ENCODE data around the gene CUL4A. TPM values are rescaled to one million over a fixed set of nuclear protein-coding genes. Genes with fewer than 3 reads are reported as not detected.

CUL4A gene
- total and polyA plus RNA-seq, 9 of the 15 experiments (the other 6 are each of a cell fraction or from before 2014, with no cell fraction given), result 21.1 to 92.0 (median 63.2) TPM

DNA sequence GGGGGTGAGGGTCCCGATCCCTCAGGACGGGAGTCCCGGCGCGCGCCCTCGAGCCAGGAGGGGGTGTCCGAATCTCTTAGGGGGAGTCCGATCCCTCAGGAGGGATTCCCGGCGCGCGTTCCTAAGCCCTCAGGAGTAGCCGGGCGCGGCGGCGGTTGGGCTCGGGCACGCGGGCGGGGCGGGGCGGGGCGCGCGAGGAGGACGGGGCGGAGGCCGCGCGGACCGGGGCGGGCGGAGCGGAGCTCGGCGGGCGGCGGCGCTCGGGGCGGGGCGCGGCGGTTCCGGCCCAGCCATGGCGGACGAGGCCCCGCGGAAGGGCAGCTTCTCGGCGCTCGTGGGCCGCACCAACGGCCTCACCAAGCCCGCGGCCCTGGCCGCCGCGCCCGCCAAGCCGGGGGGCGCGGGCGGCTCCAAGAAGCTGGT is at the start of gene CUL4A (continued):
- TF ChIP-seq, protein P1, sequence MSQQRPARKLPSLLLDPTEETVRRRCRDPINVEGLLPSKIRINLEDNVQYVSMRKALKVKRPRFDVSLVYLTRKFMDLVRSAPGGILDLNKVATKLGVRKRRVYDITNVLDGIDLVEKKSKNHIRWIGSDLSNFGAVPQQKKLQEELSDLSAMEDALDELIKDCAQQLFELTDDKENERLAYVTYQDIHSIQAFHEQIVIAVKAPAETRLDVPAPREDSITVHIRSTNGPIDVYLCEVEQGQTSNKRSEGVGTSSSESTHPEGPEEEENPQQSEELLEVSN (IDR thresholded peaks at IDR 0.05; ENCODE audit: borderline replicate concordance in 1 of 2, extremely low read depth in 1 of 2, insufficient read depth in 1 of 2, insufficient read length in 1 of 2, low read depth in 1 of 2, low read length in 1 of 2, poor library complexity in 1 of 2, severe bottlenecking in 1 of 2), result peak in 1 of 2 experiments; percentile 45
- no peak for TF ChIP-seq SREBF1 (IDR thresholded peaks at IDR 0.05; ENCODE audit: borderline replicate concordance, low read depth, low read length)
- TF ChIP-seq EHMT2 (IDR thresholded peaks at IDR 0.05), result no peak
- TF ChIP-seq CCNT2 (IDR thresholded peaks at IDR 0.05; ENCODE audit: borderline replicate concordance, extremely low read depth, insufficient read length, low read depth, low read length), result peak; percentile 35
- peak; percentile 39 for TF ChIP-seq TBP (optimal IDR thresholded peaks at IDR 0.05; ENCODE audit: low read depth, low read length)
- peak in 2 of 3 experiments; percentile 69 to 86 for TF ChIP-seq YY1 (IDR thresholded peaks at IDR 0.05; ENCODE audit: borderline replicate concordance in 1 of 3, control insufficient read depth in 1 of 3, extremely low read depth in 1 of 3, insufficient read depth in 3 of 3, insufficient read length in 1 of 3, insufficient replicate concordance in 2 of 3, low read depth in 1 of 3, low read length in 2 of 3)
- TF ChIP-seq ZNF766 (CRISPR knock-in tag; conservative IDR thresholded peaks at IDR 0.05), result 0 out of 2 replicates have a peak, but pooled peaks have one; percentile 3
- peak; percentile 68 for TF ChIP-seq POLR2G (IDR thresholded peaks at IDR 0.05; ENCODE audit: low read depth, low read length)

DNA sequence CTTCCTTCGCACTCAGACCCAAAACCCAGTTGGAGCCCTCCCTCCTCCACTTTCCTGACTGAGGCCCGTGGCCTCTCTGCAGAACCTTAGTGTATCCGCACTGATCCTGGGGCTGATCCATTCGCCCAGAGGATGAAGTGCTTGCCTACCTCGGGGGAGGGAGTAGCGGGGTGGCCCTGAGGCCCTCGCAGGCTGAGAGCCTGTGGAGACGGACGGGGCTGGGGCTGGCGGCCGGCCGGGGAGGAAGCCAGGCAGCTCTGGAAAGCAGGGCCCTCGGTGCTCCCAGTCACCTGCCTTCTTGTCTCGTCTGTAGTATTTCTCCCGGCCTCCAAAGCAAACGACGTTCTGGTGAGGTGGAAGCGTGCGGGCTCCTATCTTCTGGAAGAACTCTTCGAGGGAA is 49.7 kb upstream of the CUL4A start:
- H3K79me2 ChIP-seq (ENCODE audit: control insufficient read depth, insufficient read depth, low read length), result no peaks in the 10 kb centered on the region
- ATAC-seq (no peak), FAIRE-seq (no peak), DNase-seq (ENCODE audit: extremely low read depth in 1 of 4, low spot score in 3 of 4) (no peak)
- H3K27ac ChIP-seq (ENCODE audit: extremely low read depth, low read depth, low read length), result no peak overlapping the region
- H4K20me1 ChIP-seq (replicated peaks; ENCODE audit: control insufficient read depth, insufficient read depth, low read length), result no peaks in the 10 kb centered on the region
- H3K9me3 ChIP-seq (replicated peaks; ENCODE audit: control insufficient read depth, insufficient read depth, low read depth, low read length), result no peaks in the 10 kb centered on the region; the same call in 1 of the 2 replicates
- no peaks in the 10 kb centered on the region for H3K9me1 ChIP-seq (ENCODE audit: control insufficient read depth, insufficient read depth, low read length)
- ChIA-PET CTCF (ENCODE audit: low intra/inter-chr PET ratio) (no interaction called here), POLR2A (no interaction called here)
- H3K9ac ChIP-seq (ENCODE audit: insufficient read depth in 1 of 2, low read depth in 2 of 2, low read length in 2 of 2), result no peak overlapping the region
- H3K4me2 ChIP-seq (ENCODE audit: insufficient read depth, low read length), result no peak overlapping the region
- H3K4me3 ChIP-seq, result no peak overlapping the region
- H3K36me3 ChIP-seq (ENCODE audit: control insufficient read depth, insufficient read depth, low read length), result no peaks in the 10 kb centered on the region
- no peak overlapping the region for H2AFZ ChIP-seq (ENCODE audit: low read depth, low read length)
- intact Hi-C loops (cut with micrococcal nuclease), result no loop called here
- H3K27me3 ChIP-seq (ENCODE audit: control insufficient read depth in 2 of 2, insufficient read depth in 2 of 2, low read length in 2 of 2), result no peaks in the 10 kb centered on the region
- in situ Hi-C loops (cut with MboI), result no loop called here
- 68% methylated on average over 13 of the region's 20 CpGs for WGBS (ENCODE audit: insufficient coverage, low coverage, missing lambda C conversion rate)
- peaks cover 7 to 20% of the 10 kb centered on the region in 2 experiments; a peak in 4 of 5 replicates for H3K4me1 ChIP-seq (replicated peaks in 1 of 2; ENCODE audit: control insufficient read depth in 2 of 2, insufficient read depth in 2 of 2, low read length in 2 of 2)
- no TSS peak for BruUV-seq (replicated peaks)
- TF ChIP-seq, protein P2, sequence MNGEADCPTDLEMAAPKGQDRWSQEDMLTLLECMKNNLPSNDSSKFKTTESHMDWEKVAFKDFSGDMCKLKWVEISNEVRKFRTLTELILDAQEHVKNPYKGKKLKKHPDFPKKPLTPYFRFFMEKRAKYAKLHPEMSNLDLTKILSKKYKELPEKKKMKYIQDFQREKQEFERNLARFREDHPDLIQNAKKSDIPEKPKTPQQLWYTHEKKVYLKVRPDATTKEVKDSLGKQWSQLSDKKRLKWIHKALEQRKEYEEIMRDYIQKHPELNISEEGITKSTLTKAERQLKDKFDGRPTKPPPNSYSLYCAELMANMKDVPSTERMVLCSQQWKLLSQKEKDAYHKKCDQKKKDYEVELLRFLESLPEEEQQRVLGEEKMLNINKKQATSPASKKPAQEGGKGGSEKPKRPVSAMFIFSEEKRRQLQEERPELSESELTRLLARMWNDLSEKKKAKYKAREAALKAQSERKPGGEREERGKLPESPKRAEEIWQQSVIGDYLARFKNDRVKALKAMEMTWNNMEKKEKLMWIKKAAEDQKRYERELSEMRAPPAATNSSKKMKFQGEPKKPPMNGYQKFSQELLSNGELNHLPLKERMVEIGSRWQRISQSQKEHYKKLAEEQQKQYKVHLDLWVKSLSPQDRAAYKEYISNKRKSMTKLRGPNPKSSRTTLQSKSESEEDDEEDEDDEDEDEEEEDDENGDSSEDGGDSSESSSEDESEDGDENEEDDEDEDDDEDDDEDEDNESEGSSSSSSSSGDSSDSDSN (IDR thresholded peaks at IDR 0.05; ENCODE audit: borderline replicate concordance in 1 of 2, low read depth in 2 of 2, low read length in 2 of 2), result no peak
- TF ChIP-seq ZNF57 (CRISPR knock-in tag; IDR thresholded peaks at IDR 0.05) (no peak), SUPT5H (IDR thresholded peaks at IDR 0.05) (no peak), ELF2 (CRISPR knock-in tag; IDR thresholded peaks at IDR 0.05) (no peak), JUND (IDR thresholded peaks at IDR 0.05; ENCODE audit: borderline replicate concordance, low read depth, low read length) (no peak), JUND (tag; IDR thresholded peaks at IDR 0.05; ENCODE audit: borderline replicate concordance, low read depth, low read length) (no peak)
- TF ChIP-seq, protein P3, sequence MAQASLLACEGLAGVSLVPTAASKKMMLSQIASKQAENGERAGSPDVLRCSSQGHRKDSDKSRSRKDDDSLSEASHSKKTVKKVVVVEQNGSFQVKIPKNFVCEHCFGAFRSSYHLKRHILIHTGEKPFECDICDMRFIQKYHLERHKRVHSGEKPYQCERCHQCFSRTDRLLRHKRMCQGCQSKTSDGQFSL (CRISPR knock-in tag; IDR thresholded peaks at IDR 0.05), result no peak
- TF ChIP-seq, protein P3 (tag; IDR thresholded peaks at IDR 0.05), result no peak

All from K562 (cell line).